ENCODE measurements around the gene NCKAP5.

NCKAP5 gene

DNA sequence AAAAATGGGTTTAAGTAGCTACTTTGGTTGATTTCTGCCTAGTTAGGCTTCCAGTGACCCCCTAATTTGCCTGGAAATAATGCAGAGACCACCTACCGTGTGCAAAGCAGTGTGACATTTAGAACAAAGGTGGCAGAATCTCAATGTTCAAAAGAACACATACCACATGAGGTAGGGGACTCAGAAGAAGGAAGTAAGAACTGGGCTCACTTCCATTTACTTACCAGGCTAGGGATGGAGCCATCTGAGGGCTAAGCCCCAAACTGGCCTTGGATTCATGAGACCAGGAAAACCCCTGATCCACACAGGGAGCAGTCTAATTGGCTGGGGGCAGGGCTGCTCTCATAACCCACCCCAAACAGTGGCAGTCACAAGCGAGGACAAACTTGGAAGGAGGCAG lies 190.7 kb downstream of the NCKAP5 start:
- DNase-seq = no peak

- no peak for DNase-seq
Measured at GRCh38 chr2:133377021-133377481, 191.2 kb downstream of the NCKAP5 start.

DNA sequence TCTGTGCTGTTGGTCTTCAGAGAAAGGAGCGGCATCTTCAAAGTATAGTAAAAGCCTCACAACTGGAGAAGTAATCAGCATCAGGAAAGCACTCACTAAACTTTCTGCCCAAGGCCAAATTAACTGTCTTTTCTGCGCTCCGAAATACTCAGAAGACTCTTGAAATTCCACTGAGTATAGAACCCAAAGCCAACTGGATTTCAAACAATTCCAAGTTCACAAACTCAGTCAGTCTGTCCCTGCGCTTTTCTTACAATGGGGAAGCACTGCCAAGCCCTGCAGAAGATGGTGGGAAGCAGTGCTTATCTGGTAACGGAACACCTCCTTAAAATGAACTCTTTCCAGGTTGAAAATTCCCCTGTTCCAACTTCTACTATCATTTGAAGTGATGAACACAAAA lies 193.5 kb downstream of the NCKAP5 start:
- no peak for DNase-seq

- DNase-seq = no peak
Measured at GRCh38 chr2:133371286-133371685, 197.0 kb downstream of the NCKAP5 start.

DNA sequence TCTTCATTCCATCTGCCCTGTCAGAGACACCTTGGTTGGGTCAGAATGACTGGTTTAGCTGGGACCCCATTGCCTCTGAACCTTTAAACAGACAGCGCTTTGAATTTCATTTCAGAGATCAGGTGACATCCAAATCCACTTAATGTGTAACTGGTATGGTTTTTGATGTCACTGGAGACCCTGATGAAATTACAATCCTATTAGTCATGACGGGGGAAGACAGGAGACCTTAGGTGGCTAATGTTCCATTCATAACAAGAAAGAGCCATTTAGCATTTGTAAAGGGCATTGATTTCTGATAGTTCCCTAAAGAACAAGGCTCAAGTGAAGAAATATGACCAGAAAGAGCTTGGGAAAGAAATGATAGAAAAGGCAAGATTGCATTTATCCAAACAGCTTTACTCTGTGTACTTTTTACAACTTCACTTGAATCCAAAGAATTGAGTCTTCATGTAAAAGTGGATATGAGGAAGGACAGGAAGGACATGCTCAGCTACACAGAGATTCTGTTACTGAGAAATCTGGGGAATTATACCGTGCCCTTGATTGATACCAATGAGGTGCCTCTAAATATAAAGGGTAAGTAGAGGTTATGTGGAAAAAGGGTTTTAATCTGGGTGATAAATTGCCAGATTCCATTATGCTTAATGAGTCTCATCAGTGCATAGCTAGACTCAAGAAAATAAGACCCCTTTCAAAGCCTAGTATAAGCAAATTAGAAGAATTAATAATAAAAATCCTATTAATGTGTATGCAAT lies 198.2 kb downstream of the NCKAP5 start:
- DNase-seq = no peak

DNA sequence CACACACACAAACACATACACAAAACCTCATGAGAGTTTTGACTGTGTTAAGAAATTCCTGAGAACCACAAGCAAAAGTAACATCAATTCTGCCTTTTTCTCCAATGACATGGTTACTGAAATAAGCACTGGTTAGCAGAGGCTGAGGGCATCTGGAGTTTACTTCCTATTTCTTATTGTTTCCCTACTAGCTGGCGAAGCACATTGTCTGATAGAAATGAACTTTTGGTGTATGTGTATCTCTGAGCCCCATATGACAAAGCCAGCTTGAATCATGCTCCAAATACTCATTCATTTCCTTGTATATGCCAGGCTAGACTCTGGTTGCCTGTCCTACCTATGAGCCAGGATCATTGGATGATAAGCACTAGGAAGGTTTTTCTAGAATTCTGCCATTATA lies 203.1 kb downstream of the NCKAP5 start:
- no peak for DNase-seq

GRCh38 chr2:133364636-133365035 lies 203.6 kb downstream of the NCKAP5 start:
- DNase-seq = no peak

GRCh38 chr2:133363884-133364283 lies 204.4 kb downstream of the NCKAP5 start:
- no peak for DNase-seq

DNA sequence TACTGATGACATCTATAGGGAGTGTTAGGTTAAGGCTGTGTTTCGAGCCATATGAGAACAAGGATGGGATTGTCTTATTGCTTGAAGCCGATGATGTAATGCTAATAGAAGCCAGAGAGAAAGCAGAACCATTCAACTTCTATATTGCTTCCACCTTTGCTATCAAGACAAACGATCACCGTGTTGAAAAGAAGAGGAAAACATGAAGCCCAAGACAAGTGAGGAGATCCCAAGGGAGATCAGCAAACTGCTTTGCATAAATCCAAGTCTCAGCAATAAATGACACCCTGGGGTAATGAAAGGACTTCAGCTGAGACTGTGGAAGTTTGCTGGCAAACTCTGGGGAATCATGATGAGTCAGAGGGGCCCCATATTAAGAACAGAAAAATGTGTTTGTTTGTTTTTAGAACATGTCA lies 206.2 kb downstream of the NCKAP5 start:
- peak in 1 of 2 experiments; percentile 29 for DNase-seq

DNA sequence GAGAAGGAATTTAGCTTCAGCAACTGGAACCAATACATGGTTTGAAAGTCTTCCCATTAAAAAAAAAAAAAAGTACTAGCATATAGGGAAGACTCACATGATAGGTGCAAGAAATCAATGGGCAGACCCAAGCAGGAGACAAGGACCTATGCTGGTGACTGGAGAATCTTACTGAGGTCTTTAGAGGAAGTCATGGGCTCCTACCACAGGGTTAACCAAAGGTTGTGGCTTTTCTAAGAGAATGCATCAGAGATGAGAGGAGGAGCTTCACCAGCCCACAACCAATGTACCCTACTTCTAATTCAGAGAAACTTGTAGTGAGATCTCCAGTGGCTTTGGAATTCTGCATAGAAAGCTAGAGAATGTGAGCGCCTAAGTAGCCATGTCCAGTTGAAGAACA lies 207.4 kb downstream of the NCKAP5 start:
- DNase-seq = no peak

GRCh38 chr2:133360190-133360589 lies 208.1 kb downstream of the NCKAP5 start:
- DNase-seq = no peak

GRCh38 chr2:133352719-133353118 lies 215.5 kb downstream of the NCKAP5 start:
- no peak for DNase-seq

DNA sequence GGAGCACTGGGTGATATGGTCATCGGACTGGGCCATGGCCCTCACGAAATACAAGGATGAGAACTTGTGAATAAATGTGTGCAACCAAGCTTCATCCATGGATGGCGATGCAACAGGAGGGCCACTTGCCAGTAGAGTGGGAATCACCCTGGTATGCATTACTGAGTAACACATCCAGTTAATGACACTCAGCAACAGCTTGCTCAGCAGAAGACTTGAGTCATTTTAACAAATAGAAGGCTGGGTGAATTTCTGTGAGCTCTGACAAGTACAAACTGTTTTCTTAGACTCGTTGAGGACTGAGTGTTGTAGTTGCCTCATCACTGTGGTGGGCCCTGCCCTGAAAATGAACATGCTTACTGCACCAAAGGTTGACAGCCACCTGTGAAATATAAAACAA lies 221.6 kb downstream of the NCKAP5 start:
- no peak for DNase-seq

- DNase-seq = no peak
Measured at GRCh38 chr2:133345638-133346037, 222.6 kb downstream of the NCKAP5 start.

GRCh38 chr2:133344849-133345248 lies 223.4 kb downstream of the NCKAP5 start:
- no peak for DNase-seq

- DNase-seq = no peak
Measured at GRCh38 chr2:133343018-133343352, 225.3 kb downstream of the NCKAP5 start.

DNA sequence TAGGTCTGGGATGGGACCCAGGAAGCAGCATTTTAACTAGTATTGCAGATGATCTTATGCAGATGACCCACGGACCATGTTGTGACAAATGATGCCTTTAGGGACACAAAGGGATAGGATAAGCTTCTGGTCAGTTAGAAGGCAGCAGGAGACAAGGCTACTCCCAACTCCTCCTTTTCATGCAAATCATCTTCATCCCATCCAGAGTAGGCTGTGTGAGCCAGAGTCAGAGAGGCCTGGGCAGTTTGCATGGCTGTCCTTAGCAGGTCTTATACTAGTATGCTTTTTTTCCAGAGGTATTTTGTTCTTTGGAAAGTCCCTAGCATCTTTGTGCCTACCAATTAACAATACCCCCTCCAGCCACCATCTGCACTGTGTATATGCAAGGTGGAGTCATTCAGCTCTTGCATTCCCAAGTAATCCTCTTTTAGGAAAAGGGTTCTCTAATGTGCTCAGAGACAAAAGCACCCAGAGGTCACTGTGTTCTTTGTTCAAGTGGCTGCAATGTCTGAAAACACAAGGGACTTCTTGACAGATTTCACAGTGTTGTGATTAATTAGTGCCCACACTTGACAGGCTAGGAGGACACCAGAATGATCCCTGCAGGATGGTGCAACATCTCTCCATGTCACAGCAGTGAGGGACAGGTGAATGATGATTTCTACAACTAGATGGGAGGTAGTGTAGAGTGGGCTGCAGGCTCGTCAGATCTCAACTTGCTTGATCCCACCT lies 225.8 kb downstream of the NCKAP5 start:
- peak in 1 of 2 experiments; percentile 39 for DNase-seq

DNA sequence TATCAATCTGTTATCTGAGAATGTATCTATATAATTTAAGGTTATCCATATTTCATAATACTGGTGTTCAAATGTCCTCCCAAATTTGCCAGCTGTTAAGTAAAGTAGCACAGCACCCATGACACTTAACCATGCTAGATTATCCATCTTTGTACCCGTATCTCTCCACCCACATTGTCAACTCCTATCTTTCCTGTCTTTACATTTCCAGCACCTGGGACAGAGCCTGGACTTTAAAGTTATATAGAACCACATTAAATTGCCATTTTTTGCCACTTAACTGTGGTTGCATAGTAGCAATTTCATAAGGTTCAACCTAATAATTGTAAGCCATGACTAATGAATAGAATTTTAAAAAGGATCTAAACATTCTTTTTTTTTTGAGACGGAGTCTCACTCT lies 226.7 kb downstream of the NCKAP5 start:
- DNase-seq = no peak

GRCh38 chr2:133338224-133338623 lies 230.0 kb downstream of the NCKAP5 start:
- no peak for DNase-seq

GRCh38 chr2:133334923-133335322 lies 233.3 kb downstream of the NCKAP5 start:
- peak in 1 of 2 experiments; percentile 10 for DNase-seq

DNA sequence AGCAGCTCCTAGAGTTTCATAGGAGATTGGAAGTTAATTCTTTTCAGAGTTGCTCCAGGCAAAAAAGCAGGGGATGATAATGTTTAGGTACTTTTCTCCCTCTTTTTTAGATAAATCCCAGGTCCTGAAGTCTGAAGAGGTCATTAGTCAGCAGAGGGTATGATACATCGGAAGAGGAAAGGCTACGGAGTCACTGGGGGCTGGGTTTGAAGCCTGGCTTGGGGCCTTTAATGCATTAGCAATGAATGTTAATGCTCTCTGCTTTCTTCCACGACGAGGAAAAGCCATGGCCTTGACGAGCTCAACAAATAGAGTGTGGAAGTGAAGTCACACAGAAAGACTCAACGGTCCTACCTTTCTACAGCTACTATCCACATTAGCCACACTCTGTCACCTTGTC lies 235.1 kb downstream of the NCKAP5 start:
- DNase-seq = no peak

- no peak for DNase-seq
Measured at GRCh38 chr2:133331436-133331835, 236.8 kb downstream of the NCKAP5 start.

GRCh38 chr2:133326652-133327397 lies 241.4 kb downstream of the NCKAP5 start:
- DNase-seq = no peak

GRCh38 chr2:133324150-133324561 lies 244.1 kb downstream of the NCKAP5 start:
- peak in 1 of 2 experiments; percentile 2 for DNase-seq
